ENCODE results near the gene LMOD2.

The LMOD2 gene

DNA sequence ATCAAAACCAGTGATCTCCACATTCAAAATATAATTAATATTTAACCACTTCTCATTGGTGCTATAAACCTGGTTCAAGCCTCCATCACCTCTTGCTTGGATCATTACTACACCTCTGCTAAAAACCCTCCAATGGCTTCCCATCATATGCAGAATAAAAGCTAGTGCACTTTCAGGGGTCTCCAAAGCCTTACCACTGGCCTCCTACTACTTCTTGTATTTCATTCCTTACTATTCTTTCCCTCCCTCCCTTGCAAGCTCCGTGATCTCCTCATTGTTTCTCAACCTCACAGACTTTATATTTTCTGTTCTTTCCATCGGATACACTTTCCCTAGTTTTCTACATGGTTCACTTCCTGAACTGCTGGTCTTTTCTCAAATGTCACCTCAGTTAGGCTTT lies 31.5 kb downstream of the LMOD2 start:
- Histone ChIP-seq H3K36me3 (ENCODE audit: control insufficient read depth, low read length) (peaks cover 55% of the 10 kb centered on the region), H3K27me3 (ENCODE audit: control insufficient read depth, low read length) (no peaks in the 10 kb centered on the region)
- TF ChIP-seq, protein P1, sequence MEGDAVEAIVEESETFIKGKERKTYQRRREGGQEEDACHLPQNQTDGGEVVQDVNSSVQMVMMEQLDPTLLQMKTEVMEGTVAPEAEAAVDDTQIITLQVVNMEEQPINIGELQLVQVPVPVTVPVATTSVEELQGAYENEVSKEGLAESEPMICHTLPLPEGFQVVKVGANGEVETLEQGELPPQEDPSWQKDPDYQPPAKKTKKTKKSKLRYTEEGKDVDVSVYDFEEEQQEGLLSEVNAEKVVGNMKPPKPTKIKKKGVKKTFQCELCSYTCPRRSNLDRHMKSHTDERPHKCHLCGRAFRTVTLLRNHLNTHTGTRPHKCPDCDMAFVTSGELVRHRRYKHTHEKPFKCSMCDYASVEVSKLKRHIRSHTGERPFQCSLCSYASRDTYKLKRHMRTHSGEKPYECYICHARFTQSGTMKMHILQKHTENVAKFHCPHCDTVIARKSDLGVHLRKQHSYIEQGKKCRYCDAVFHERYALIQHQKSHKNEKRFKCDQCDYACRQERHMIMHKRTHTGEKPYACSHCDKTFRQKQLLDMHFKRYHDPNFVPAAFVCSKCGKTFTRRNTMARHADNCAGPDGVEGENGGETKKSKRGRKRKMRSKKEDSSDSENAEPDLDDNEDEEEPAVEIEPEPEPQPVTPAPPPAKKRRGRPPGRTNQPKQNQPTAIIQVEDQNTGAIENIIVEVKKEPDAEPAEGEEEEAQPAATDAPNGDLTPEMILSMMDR (IDR thresholded peaks at IDR 0.05; ENCODE audit: low read depth, low read length, poor library complexity, severe bottlenecking): no peak
- no peak for TF ChIP-seq EZH2phosphoT487 (IDR thresholded peaks at IDR 0.05; ENCODE audit: borderline replicate concordance, low read length)

DNA sequence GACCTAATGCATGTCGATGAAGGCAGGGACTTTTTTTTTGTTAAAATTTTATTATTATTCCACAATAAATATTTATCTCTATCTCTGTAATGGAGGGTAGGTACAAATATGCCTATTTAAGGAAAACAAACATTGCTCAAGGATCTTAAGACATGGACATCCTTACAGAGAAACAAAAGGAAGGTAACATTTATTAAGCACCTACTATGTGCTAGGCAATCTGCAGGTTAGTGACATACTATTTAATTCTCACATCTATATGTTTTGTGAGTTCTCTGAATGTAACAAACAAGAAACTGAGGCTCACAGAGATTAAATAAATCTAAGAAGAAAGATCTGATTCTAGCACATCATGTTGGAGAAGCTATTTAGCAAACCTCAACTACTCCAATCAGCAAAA lies 32.1 kb downstream of the LMOD2 start:
- no peaks in the 10 kb centered on the region for H3K27me3 ChIP-seq (ENCODE audit: control insufficient read depth, low read length)
- H3K36me3 ChIP-seq (ENCODE audit: control insufficient read depth, low read length): peaks cover 60% of the 10 kb centered on the region
- H3F3A ChIP-seq (ENCODE audit: control insufficient read depth, insufficient read depth): peaks cover 17% of the 10 kb centered on the region; the same call in 1 of the 2 replicates

More for the DNA sequence above, 31.5 kb downstream of the LMOD2 start:
- H3K4me3 ChIP-seq (ENCODE audit: low read length): no peak overlapping the region
- no peaks in the 10 kb centered on the region for H3K9me2 ChIP-seq (replicated peaks; ENCODE audit: control insufficient read depth, low read length)
- no peaks in the 10 kb centered on the region for H3K4me1 ChIP-seq (ENCODE audit: control insufficient read depth, low read length)
- no peak overlapping the region for H3K4me2 ChIP-seq (ENCODE audit: low read length)
- H3K9me3 ChIP-seq (ENCODE audit: control insufficient read depth, insufficient read depth, low read length): no peaks in the 10 kb centered on the region
- no peaks in the 10 kb centered on the region for H3K79me2 ChIP-seq (ENCODE audit: control insufficient read depth, low read length)
- peaks cover 17% of the 10 kb centered on the region; the same call in 1 of the 2 replicates for H3F3A ChIP-seq (ENCODE audit: control insufficient read depth, insufficient read depth)
- no peak overlapping the region for H3K27ac ChIP-seq (ENCODE audit: low read depth, low read length)
- no peaks in the 10 kb centered on the region for H4K20me1 ChIP-seq (ENCODE audit: control insufficient read depth, insufficient read depth, low read depth, low read length)

DNA sequence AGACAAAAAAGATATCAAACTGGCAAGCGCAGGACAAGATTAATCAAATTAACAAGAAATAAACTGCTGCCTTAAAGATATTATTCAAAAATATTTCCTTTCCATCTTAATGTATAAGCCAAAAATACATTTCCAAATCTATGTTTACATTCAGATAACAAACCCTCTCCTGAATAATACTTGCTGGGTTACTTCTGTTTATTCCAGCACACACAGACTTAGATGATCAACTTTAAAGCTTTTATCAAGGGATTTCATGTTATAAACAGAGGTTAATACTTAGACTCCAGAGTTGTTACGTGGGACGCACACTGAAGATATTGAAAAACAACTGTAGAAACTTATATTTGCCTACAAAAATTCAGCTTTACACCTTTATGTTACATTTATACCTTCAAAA lies 33.6 kb downstream of the LMOD2 start:
- Histone ChIP-seq H3K27ac (ENCODE audit: low read depth, low read length) (no peak overlapping the region), H3K36me3 (ENCODE audit: control insufficient read depth, low read length) (peaks cover 54% of the 10 kb centered on the region), H3F3A (ENCODE audit: control insufficient read depth, insufficient read depth) (0 out of 2 replicates have a peak, but pooled peaks cover 4% of the 10 kb centered on the region), H3K9me3 (ENCODE audit: control insufficient read depth, insufficient read depth, low read length) (no peaks in the 10 kb centered on the region), H3K27me3 (ENCODE audit: control insufficient read depth, low read length) (no peaks in the 10 kb centered on the region), H3K79me2 (ENCODE audit: control insufficient read depth, low read length) (no peaks in the 10 kb centered on the region), H3K4me1 (ENCODE audit: control insufficient read depth, low read length) (no peaks in the 10 kb centered on the region), H3K4me2 (ENCODE audit: low read length) (no peak overlapping the region), H3K9me2 (replicated peaks; ENCODE audit: control insufficient read depth, low read length) (no peaks in the 10 kb centered on the region), H4K20me1 (ENCODE audit: control insufficient read depth, insufficient read depth, low read depth, low read length) (no peaks in the 10 kb centered on the region), H3K4me3 (ENCODE audit: low read length) (no peak overlapping the region)
- TF ChIP-seq, protein P1 (IDR thresholded peaks at IDR 0.05; ENCODE audit: low read depth, low read length, poor library complexity, severe bottlenecking): no peak
- TF ChIP-seq EZH2phosphoT487 (IDR thresholded peaks at IDR 0.05; ENCODE audit: borderline replicate concordance, low read length): no peak

More for the DNA sequence above, 32.1 kb downstream of the LMOD2 start:
- H3K27ac ChIP-seq (ENCODE audit: low read depth, low read length): no peak overlapping the region
- no peak overlapping the region for H3K4me3 ChIP-seq (ENCODE audit: low read length)
- H3K4me2 ChIP-seq (ENCODE audit: low read length): no peak overlapping the region
- H3K79me2 ChIP-seq (ENCODE audit: control insufficient read depth, low read length): no peaks in the 10 kb centered on the region
- H3K9me3 ChIP-seq (ENCODE audit: control insufficient read depth, insufficient read depth, low read length): no peaks in the 10 kb centered on the region
- TF ChIP-seq, protein P1 (IDR thresholded peaks at IDR 0.05; ENCODE audit: low read depth, low read length, poor library complexity, severe bottlenecking): no peak
- no peak for TF ChIP-seq EZH2phosphoT487 (IDR thresholded peaks at IDR 0.05; ENCODE audit: borderline replicate concordance, low read length)
- H3K4me1 ChIP-seq (ENCODE audit: control insufficient read depth, low read length): no peaks in the 10 kb centered on the region
- H4K20me1 ChIP-seq (ENCODE audit: control insufficient read depth, insufficient read depth, low read depth, low read length): no peaks in the 10 kb centered on the region
- H3K9me2 ChIP-seq (replicated peaks; ENCODE audit: control insufficient read depth, low read length): no peaks in the 10 kb centered on the region

Measured in DOHH2 (cell line).